Measurements from ENCODE around the gene DLGAP1. TPM values are rescaled to one million over a fixed set of nuclear protein-coding genes. Genes with fewer than 3 reads are reported as not detected.

DLGAP1 gene
- total RNA-seq, 1 donor from 2014 or later: 18.5 TPM

DNA sequence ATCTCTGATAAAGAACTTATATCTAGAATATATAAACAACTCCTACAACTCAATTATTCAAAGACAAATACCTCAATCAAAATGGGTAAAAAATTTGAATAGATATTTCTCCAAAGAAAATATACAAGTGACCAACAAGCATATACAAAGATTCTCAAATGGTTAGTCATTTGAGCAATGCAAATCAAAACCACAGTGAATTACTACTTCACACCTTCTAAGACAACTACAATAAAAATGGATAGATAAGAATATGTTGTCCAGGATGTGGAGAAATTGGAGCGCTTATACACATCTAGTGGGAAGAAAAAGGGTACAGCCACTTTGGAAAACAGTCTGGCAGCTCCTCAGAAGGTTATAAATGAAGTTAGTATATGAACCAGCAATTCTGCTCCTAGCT, 672.2 kb downstream of the DLGAP1 start:
- no peak for DNase-seq (ENCODE audit: low spot score)
- Mint-ChIP-seq H3K9me3 (peaks cover 3% of the 10 kb centered on the region), H3K27me3 (ENCODE audit: insufficient read depth, low read depth) (peaks cover 3% of the 10 kb centered on the region), H3K27ac (no peak overlapping the region), H3K4me3 (no peak overlapping the region), H3K36me3 (peaks cover 4% of the 10 kb centered on the region), H3K4me1 (peaks cover 11% of the 10 kb centered on the region)
- Histone ChIP-seq H3K36me3 (no peaks in the 10 kb centered on the region), H2AFZ (replicated peaks) (no peak overlapping the region), H4K20me1 (ENCODE audit: low read depth) (no peaks in the 10 kb centered on the region), H3K9me3 (ENCODE audit: low read depth) (no peaks in the 10 kb centered on the region), H3F3A (ENCODE audit: low read depth) (peaks cover under 1% of the 10 kb centered on the region), H3K27ac (no peak overlapping the region), H3K4me3 (no peak overlapping the region), H3K27me3 (no peaks in the 10 kb centered on the region), H3K79me2 (ENCODE audit: low read depth) (no peaks in the 10 kb centered on the region), H3K4me2 (no peak overlapping the region), H3K9ac (no peak overlapping the region), H3K4me1 (peaks cover 13% of the 10 kb centered on the region)
- TF ChIP-seq EZH2 (IDR thresholded peaks at IDR 0.05): no peak
- no peak for TF ChIP-seq EZH2phosphoT487 (IDR thresholded peaks at IDR 0.05)
- TF ChIP-seq, protein P1, sequence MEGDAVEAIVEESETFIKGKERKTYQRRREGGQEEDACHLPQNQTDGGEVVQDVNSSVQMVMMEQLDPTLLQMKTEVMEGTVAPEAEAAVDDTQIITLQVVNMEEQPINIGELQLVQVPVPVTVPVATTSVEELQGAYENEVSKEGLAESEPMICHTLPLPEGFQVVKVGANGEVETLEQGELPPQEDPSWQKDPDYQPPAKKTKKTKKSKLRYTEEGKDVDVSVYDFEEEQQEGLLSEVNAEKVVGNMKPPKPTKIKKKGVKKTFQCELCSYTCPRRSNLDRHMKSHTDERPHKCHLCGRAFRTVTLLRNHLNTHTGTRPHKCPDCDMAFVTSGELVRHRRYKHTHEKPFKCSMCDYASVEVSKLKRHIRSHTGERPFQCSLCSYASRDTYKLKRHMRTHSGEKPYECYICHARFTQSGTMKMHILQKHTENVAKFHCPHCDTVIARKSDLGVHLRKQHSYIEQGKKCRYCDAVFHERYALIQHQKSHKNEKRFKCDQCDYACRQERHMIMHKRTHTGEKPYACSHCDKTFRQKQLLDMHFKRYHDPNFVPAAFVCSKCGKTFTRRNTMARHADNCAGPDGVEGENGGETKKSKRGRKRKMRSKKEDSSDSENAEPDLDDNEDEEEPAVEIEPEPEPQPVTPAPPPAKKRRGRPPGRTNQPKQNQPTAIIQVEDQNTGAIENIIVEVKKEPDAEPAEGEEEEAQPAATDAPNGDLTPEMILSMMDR (IDR thresholded peaks at IDR 0.05): no peak

DNA sequence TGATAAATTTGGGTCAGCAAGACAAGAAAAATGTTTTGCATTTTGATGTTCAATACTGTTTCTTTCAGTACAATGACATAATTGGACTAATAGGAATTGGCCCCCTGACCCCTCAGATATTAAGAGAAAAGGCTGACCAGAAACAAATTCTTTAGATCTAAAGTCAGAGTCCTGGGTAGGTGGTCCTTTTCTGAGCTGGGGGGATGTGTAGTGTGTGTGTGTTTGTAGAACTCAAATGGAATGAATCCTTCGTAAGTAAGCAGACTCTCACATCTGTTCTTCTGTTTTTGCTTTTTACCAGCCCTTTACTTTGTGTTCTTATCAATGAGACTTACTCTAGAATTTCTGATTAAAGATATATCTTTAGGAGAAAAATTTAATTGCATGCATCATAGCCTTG, 677.4 kb downstream of the DLGAP1 start:
- peaks cover 4% of the 10 kb centered on the region for H3K4me1 Mint-ChIP-seq
- Histone ChIP-seq H2AFZ (replicated peaks) (no peak overlapping the region), H3K79me2 (ENCODE audit: low read depth) (no peaks in the 10 kb centered on the region), H4K20me1 (ENCODE audit: low read depth) (no peaks in the 10 kb centered on the region), H3K36me3 (no peaks in the 10 kb centered on the region), H3F3A (ENCODE audit: low read depth) (peaks cover 11% of the 10 kb centered on the region), H3K4me1 (peaks cover 18% of the 10 kb centered on the region), H3K4me2 (no peak overlapping the region), H3K27me3 (no peaks in the 10 kb centered on the region), H3K9ac (no peak overlapping the region), H3K27ac (no peak overlapping the region), H3K4me3 (no peak overlapping the region), H3K9me3 (ENCODE audit: low read depth) (no peaks in the 10 kb centered on the region)
- no peak for DNase-seq (ENCODE audit: low spot score)
- no peaks in the 10 kb centered on the region for H3K9me3 Mint-ChIP-seq
- TF ChIP-seq, protein P1 (IDR thresholded peaks at IDR 0.05): no peak
- TF ChIP-seq EZH2 (IDR thresholded peaks at IDR 0.05): no peak
- TF ChIP-seq EZH2phosphoT487 (IDR thresholded peaks at IDR 0.05): no peak
- peaks cover 2% of the 10 kb centered on the region for H3K27me3 Mint-ChIP-seq (ENCODE audit: insufficient read depth, low read depth)
- H3K36me3 Mint-ChIP-seq: no peaks in the 10 kb centered on the region
- no peak overlapping the region for H3K27ac Mint-ChIP-seq
- H3K4me3 Mint-ChIP-seq: no peak overlapping the region

DNA sequence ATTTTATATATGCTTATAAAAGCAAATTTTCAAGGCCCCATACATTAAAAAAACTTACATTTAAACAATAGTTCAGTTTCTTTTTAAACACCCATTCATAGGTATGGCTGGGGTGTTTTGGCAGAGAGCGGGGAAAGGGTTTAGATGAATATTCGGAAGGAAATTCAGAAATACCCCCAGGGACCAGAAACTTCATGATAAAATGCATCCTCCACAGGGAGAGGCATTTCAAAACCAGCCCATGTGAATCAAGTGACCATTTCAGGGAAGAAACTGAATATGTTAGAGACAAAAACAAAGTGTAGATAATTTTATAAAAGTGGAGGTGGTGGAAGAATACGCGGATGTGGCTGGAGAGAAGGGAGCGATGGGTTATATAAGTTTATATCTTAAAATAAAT, 678.0 kb downstream of the DLGAP1 start:
- peaks cover 15% of the 10 kb centered on the region for H3F3A ChIP-seq (ENCODE audit: low read depth)
- H3K9ac ChIP-seq: no peak overlapping the region
- H4K20me1 ChIP-seq (ENCODE audit: low read depth): no peaks in the 10 kb centered on the region
- Mint-ChIP-seq H3K4me3 (no peak overlapping the region), H3K27ac (no peak overlapping the region), H3K36me3 (no peaks in the 10 kb centered on the region), H3K4me1 (peaks cover 7% of the 10 kb centered on the region), H3K27me3 (ENCODE audit: insufficient read depth, low read depth) (peaks cover 2% of the 10 kb centered on the region), H3K9me3 (no peaks in the 10 kb centered on the region)
- TF ChIP-seq, protein P1 (IDR thresholded peaks at IDR 0.05): no peak
- TF ChIP-seq EZH2 (IDR thresholded peaks at IDR 0.05): no peak
- TF ChIP-seq EZH2phosphoT487 (IDR thresholded peaks at IDR 0.05): no peak
- H3K4me1 ChIP-seq: peaks cover 23% of the 10 kb centered on the region
- no peak overlapping the region for H3K4me2 ChIP-seq
- no peak overlapping the region for H3K27ac ChIP-seq
- H2AFZ ChIP-seq (replicated peaks): no peak overlapping the region
- H3K9me3 ChIP-seq (ENCODE audit: low read depth): no peaks in the 10 kb centered on the region
- no peak overlapping the region for H3K4me3 ChIP-seq
- no peaks in the 10 kb centered on the region for H3K79me2 ChIP-seq (ENCODE audit: low read depth)
- no peak for DNase-seq (ENCODE audit: low spot score)
- H3K36me3 ChIP-seq: no peaks in the 10 kb centered on the region
- no peaks in the 10 kb centered on the region for H3K27me3 ChIP-seq
